GM19467 (cell line): Measurements from ENCODE around the gene ZFP36.
"Not testable (repeated sequence)": the region's sequence is repeated elsewhere in the genome, so short reads cannot be mapped to it uniquely, and the experiment has no call there.

Source experiments
- ATAC-seq: cut with Tn5 transposase; IDR thresholded peaks from one replicate; pipeline ENCODE4 v1.9.1; 2021; ENCODE audit warnings: mild to moderate bottlenecking, moderate library complexity; ENCODE audit not compliant: unreplicated experiment

Gene ZFP36

DNA sequence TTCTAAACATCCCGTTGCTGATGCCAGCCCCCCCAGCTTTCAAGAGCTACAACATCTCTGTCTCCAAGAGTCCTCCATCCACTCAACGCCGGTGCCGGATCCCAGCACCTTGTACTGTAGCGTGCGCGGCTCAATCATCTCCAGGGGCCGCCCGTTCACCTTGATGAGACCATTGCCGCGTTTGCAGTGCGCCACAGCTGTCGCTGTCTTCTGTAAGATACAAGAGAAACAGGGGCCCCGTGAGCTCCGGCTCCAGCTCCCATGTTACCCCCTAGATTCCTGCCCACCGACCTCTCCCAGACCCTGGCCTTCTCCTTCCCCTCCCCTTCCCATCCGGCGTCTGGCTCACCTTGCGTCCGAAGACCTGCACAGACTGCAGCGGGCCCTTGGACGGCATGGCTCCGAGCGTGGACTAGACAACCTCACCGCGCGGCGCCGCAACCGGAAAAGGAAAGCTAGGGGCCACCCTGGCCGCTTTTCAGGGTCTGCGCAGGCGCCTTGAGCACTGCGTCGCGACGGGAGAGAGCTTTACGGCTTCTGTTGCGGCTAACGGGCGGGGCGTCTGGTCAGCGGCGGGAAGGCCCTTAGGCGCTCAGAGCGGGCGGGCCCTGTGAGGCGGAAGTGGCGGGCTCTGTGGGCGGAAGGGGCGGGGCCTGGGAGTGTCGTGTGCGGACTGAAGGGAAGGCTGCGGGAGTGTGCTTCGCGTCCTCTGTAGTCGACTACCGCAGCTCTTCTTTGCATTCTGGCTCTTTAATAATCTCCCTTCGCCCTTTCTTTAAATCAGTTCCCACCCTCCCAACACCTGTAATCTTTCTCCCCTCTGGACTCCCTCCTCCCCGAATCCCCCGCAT is 29.1 kb downstream of the ZFP36 start, which contains the start of gene RPS16:
TSS of gene RPS16 (minus strand) at position 451 of the 851 bp plus-strand sequence. CDS start at position 397, 54 bp downstream.
- ATAC-seq: peak; percentile 82

DNA sequence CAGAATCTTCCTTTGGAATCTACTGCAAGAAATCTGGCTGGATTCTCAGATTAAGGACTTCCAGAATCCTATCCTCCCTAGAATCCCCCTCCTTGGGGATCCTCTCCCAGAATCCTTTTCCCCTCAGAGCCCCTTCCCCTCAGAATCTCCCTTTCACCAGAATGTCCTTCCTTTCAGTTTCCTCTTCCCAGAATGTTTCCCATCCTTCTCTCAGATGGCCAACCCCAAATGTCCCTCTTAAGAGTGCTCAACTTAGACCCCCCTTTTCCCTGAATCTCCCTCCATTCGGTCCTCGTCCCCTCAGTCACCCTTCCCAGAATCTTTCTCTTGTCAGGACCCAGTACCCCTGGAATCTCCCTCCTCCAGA is 29.7 kb downstream of the ZFP36 start:
- ATAC-seq: no peak

DNA sequence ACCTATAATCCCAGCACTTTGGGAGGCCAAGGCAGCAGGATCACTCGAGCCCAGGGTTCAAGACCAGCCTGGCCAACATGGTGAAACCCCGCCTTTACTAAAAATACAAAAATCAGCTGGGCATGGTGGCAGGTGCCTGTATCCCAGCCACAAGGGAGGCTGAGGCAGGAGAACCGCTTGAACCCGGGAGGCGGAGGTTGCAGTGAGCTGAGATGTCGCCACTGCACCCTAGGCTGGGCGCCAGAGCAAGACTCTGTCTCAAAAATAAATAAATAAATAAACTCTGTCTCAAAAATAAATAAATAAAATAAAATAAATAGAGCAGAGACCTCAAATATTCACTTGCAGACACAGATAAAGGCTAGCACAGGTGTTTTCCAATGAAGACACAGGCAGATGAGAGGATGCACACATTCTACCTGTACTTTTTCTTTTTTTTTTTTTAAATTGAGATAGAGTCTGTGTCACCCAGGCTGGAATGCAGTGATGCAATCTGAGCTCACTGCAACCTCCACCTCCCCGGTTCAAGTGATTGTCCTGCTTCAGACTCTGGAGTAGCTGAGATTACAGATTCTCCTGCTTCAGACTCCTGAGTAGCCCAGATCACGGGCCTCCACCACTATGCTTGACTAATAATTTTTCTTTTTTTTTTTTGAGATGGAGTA is 31.8 kb downstream of the ZFP36 start:
- ATAC-seq: no peak

DNA sequence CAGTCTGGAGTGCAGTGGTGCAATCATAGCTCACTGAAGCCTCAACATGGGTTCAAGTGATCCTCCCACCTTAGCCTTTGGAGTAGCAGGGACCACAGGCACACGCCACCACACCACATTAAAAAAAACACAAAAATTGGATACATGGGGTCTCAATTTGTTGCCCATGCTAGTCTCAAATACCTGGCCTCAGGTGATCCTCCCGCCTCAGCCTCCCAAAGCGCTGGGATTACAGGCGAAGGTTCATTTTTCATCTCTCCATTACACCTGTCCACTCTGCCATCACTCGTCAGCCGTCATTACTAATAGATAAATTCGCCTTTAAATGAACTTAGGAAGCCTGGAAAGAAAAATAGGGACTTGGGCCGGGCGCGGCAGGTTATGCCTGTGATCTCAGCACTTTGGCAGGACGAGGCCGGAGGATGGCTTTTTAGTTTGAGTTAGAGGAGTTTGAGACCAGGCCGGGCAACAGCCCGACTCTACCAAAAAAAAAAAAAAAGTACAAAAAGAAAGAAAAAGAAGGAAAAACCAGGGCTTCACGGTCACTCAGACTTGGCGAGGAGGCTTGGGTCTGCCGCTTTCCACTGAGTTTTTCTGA is 38.0 kb downstream of the ZFP36 start:
- ATAC-seq: no peak

DNA sequence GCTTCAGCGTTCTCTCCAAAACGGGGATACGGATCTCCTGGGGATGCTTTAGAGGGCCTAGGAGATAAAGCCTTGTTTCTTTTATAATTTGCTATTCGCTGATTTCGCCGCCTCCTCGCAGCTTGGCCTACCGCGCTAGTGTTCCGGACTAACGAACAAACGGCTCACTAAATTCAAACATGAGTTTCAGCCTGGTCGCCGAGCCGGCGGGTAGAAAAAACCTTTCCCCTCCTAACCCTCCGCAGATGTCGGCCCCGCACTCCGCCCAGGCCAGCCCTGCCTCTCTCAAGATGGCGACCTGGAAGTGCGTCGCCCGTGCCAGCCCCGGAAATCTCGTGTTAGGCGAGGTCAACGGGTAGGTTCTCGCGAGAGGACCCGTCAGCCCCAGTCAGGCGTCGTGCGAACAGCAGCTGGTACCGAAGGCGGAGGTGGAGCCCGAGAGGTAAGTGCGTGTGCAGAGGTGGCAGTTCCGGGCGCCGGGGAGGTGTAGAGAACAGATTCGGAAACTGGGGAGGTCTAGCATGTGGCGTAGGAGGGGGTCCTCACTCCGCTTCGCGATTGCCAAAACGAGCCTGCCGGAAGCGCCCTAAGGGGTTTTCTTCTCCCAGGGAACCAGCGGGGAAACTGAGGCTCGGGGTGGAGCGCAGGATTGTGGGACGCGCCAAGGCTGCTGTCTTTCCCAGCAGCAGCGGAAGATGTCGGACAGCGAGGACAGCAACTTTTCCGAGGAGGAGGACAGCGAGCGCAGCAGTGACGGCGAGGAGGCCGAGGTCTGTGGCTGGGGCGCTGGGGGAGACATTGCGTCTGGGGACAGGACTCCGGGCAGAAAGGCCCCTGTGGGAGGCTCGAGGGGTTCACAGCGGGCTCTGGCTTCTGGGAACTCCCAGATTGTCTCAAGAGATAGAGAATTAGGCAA is 38.8 kb downstream of the ZFP36 start, which contains the start of gene SUPT5H:
TSS of gene SUPT5H (plus strand) at position 387 of the 916 bp plus-strand sequence. CDS start at position 696, 309 bp downstream.
- peak; percentile 80 for ATAC-seq

DNA sequence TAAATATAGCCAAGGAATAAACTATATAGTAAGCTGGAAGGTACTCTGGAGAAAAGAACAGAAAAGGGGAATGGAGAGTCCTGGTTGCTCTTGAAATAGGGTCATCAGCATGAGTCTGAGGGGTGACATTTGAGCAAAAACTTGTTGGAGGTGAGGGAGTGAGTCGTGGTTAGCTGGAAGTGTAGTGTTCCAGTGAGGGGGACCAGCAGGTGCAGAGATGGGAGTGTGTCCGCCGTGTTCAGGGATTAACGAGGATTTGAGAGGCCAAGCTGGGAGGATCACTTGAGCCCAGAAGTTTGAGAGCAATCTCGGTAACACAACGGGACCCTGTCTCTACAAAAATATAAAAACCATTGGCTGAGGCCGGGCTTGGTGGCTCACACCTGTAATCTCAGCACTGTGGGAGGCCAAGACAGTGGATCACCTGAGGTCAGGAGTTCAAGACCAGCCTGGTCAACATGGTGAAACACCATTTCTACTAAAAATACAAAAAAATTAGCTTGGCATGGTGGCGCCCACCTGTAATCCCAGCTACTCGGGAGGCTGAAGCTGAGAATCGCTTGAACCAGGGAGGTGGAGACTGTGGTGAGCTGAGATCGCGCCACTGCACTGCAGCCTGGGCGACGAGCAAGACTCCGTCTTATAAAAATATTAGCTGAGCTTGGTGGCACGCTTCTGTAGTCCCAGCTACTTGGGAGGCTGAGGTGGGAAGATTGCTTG is 39.9 kb downstream of the ZFP36 start:
- no peak for ATAC-seq

DNA sequence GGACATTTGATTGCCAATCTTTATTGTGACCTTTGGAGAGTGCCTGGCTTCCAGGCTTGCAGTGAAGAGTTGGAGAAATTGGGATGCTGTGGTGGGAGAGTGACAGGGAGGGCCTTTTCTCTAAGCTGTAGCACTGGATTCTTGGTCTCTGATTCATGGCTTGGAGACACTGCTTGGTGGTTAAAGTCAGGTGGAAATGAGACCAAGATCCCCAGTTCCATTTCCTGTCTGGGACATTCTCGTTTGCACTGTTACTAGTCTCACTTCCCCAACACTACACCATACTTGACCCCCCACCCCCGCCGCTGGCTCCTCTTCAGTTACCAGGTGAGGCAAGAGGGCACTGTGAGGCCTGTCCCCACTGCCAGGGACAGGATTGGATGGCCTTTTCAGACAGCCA is 41.6 kb downstream of the ZFP36 start:
- no peak for ATAC-seq

DNA sequence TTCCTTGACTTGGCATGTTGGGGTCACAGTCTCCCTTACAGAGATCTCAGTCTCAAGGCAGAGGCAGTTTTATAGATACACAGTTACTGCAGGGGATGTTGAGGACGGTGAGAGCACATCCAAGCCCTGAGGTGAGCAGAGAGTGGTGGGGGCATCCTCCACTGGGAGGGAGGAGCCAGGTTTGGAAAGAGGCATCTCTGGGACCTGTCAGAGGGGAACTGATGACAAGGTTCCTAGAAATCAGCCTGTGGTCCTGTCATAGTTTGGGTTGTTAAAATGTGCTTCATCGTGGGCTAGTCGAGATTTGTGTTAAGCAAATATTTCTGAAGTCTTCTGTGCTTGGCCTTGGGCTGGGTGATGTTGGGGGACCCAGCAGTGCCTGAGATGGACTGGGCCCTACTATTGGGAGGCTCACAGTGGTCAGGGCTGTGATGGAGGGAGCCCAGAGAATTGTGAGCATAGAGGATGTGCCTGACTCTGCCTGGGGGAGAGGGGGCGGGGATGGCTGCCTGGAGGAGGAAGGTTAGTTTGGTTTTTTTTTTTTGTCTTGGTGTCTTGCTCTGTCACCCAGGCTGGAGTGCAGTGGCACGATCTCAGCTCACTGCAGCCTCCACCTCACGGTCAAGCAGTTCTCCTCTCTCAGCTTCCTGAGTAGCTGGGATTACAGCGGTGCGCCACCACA is 42.6 kb downstream of the ZFP36 start:
- no peak for ATAC-seq

DNA sequence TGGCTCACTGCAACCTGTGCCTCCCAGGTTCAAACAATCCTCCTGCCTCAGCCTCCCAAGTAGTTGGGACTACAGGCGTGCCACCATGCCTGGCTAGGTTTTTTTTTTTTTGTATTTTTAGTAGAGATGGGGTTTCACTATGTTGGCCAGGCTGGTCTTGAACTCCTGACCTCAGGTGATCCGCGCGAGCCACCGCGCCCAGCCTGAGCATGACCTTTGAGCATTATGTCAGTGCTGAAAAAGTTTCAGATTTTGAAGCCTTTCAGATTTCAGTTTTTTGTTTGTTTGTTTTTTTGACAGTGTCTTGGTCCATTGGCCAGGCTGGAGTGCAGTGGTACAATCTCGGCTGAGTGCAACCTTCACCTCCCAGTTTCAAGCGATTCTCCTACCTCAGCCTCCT is 44.6 kb downstream of the ZFP36 start:
- ATAC-seq: not testable (repeated sequence)
